GM12891 (cell line): Measurements from ENCODE around the gene TNRC6C.

Experiments used
- PAX5 ChIP-seq: IDR thresholded peaks from 2 replicates; pipeline ENCODE4 v1.6.1; 2011; ENCODE audit warnings: low read length, moderate library complexity, mild to moderate bottlenecking; ENCODE audit not compliant: insufficient read depth, severe bottlenecking
- POLR2A ChIP-seq: IDR thresholded peaks from 2 replicates; pipeline ENCODE4 v1.6.1; 2011; ENCODE audit warnings: low read depth, low read length, control low read depth
- POLR2AphosphoS5 ChIP-seq: IDR thresholded peaks from 2 replicates; pipeline ENCODE4 v1.6.1; 2011; ENCODE audit warnings: low read depth, low read length, control low read depth
- POU2F2 ChIP-seq: IDR thresholded peaks from 2 replicates; pipeline ENCODE4 v1.6.1; 2011; ENCODE audit warnings: low read depth, mild to moderate bottlenecking, control low read depth, low read length, moderate library complexity
- TAF1 ChIP-seq: IDR thresholded peaks from 2 replicates; pipeline ENCODE4 v1.6.1; 2011; ENCODE audit warnings: low read depth, low read length, control low read depth

GRCh38 chr17:77952368-77952767 is 6.1 kb upstream of the TNRC6C start:
- no peak for TF ChIP-seq POU2F2
- TF ChIP-seq POLR2A, result no peak
- no peak for TF ChIP-seq TAF1
- no peak for TF ChIP-seq PAX5
- TF ChIP-seq POLR2AphosphoS5, result no peak
